ENCODE data around the gene CRY1.
"Not testable (repeated sequence)": the region's sequence is repeated elsewhere in the genome, so short reads cannot be mapped to it uniquely, and the experiment has no call there.

CRY1 gene

GRCh38 chr12:107002665-107003064, 90.7 kb downstream of the CRY1 start:
- DNase-seq (ENCODE audit: low spot score): not testable (repeated sequence)

- DNase-seq (ENCODE audit: low spot score): peak; percentile 77
Measured at GRCh38 chr12:106999446-106999845, 93.9 kb downstream of the CRY1 start.

GRCh38 chr12:106997916-106998315, 95.4 kb downstream of the CRY1 start:
- DNase-seq (ENCODE audit: low spot score): no peak

GRCh38 chr12:106996102-106996501, 97.2 kb downstream of the CRY1 start:
- DNase-seq (ENCODE audit: low spot score): not testable (repeated sequence)

- peak; percentile 75 for DNase-seq (ENCODE audit: low spot score)
Measured at GRCh38 chr12:106994579-106995220, 98.6 kb downstream of the CRY1 start.

GRCh38 chr12:106987846-106988245, 105.5 kb downstream of the CRY1 start:
- DNase-seq (ENCODE audit: low spot score): no peak

- DNase-seq (ENCODE audit: low spot score): peak; percentile 97
Measured at GRCh38 chr12:106986625-106987389, 106.5 kb downstream of the CRY1 start, which contains the start of gene MTERF2. MTERF2 (minus strand) TSS chr12:106987146; CDS start chr12:106978714, 8,432 bp downstream.

GRCh38 chr12:106986135-106986534, 107.2 kb downstream of the CRY1 start:
- DNase-seq (ENCODE audit: low spot score): no peak

- no peak for DNase-seq (ENCODE audit: low spot score)
Measured at GRCh38 chr12:106985479-106985878, 107.9 kb downstream of the CRY1 start.

- DNase-seq (ENCODE audit: low spot score): no peak
Measured at GRCh38 chr12:106984588-106985137, 108.7 kb downstream of the CRY1 start.

- no peak for DNase-seq (ENCODE audit: low spot score)
Measured at GRCh38 chr12:106982229-106982628, 111.1 kb downstream of the CRY1 start.

- DNase-seq (ENCODE audit: low spot score): no peak
Measured at GRCh38 chr12:106981788-106982187, 111.6 kb downstream of the CRY1 start.

- DNase-seq (ENCODE audit: low spot score): no peak
Measured at GRCh38 chr12:106980944-106981343, 112.4 kb downstream of the CRY1 start.

GRCh38 chr12:106978035-106978800, 115.1 kb downstream of the CRY1 start:
- DNase-seq (ENCODE audit: low spot score): peak; percentile 20

- no peak for DNase-seq (ENCODE audit: low spot score)
Measured at GRCh38 chr12:106976668-106977067, 116.7 kb downstream of the CRY1 start.

- peak; percentile 11 for DNase-seq (ENCODE audit: low spot score)
Measured at GRCh38 chr12:106975993-106976658, 117.2 kb downstream of the CRY1 start.

- DNase-seq (ENCODE audit: low spot score): no peak
Measured at GRCh38 chr12:106975098-106975497, 118.3 kb downstream of the CRY1 start.

GRCh38 chr12:106974511-106974910, 118.8 kb downstream of the CRY1 start:
- no peak for DNase-seq (ENCODE audit: low spot score)

GRCh38 chr12:106973545-106973944, 119.8 kb downstream of the CRY1 start:
- no peak for DNase-seq (ENCODE audit: low spot score)

GRCh38 chr12:106971065-106971464, 122.3 kb downstream of the CRY1 start:
- no peak for DNase-seq (ENCODE audit: low spot score)

GRCh38 chr12:106964526-106964925, 128.8 kb downstream of the CRY1 start:
- DNase-seq (ENCODE audit: low spot score): no peak

GRCh38 chr12:106962286-106962685, 131.1 kb downstream of the CRY1 start:
- DNase-seq (ENCODE audit: low spot score): no peak
